ENCODE results near the gene TCEA3. TPM values are rescaled to one million over a fixed set of nuclear protein-coding genes. Genes with fewer than 3 reads are reported as not detected.

Gene TCEA3
- total and polyA plus RNA-seq, 2 donors (not counting 3 experiments of a cell fraction or from before 2014, with no cell fraction given): 1.5 to 3.7 TPM

DNA sequence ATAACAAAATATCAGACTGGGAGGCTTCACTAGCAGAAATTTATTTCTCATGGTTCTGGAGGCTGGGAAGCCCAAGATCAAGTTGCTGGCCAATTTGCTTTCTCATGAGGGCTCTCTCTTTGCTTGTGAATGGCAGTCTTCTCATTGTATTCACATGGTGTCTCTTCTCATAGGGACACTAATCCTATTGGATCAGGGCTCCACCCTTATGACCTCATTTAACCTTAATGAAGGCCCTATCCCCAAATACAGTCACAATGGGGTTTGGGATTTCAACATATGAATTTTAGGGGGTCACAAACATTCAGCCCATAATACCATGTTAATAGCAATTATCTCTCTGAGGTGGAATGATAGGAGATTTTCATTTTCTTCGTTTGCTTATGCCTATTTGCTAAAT lies 25.3 kb downstream of the TCEA3 start:
- H4K20me1 ChIP-seq (replicated peaks; ENCODE audit: control insufficient read depth, extremely low read depth, insufficient read depth, low read length): no peaks in the 10 kb centered on the region
- FAIRE-seq (no peak), DNase-seq (ENCODE audit: low read depth, low spot score) (no peak)
- dilution Hi-C loops (cut with MboI; ENCODE audit: extremely low pct_ligation_motif_present, low sequenced_read_pairs): no loop called here
- H3K4me2 ChIP-seq (ENCODE audit: insufficient read depth, low read length): no peak overlapping the region
- H3K27me3 ChIP-seq (ENCODE audit: control insufficient read depth in 2 of 2, insufficient read depth in 2 of 2, low read length in 2 of 2): no peaks in the 10 kb centered on the region
- H2AFZ ChIP-seq (ENCODE audit: low read depth, low read length): no peak overlapping the region
- no peaks in the 10 kb centered on the region for H3K79me2 ChIP-seq (ENCODE audit: control insufficient read depth, insufficient read depth, low read length)
- BruUV-seq (replicated peaks): no TSS peak
- no peaks in the 10 kb centered on the region for H3K36me3 ChIP-seq (ENCODE audit: control insufficient read depth in 2 of 2, extremely low read depth in 1 of 2, insufficient read depth in 2 of 2, low read length in 2 of 2)
- H3K27ac ChIP-seq (ENCODE audit: insufficient read depth, low read depth, low read length): no peak overlapping the region
- H3K9me3 ChIP-seq (replicated peaks; ENCODE audit: control insufficient read depth, insufficient read depth, low read length): no peaks in the 10 kb centered on the region
- no peak for TF ChIP-seq FOS (IDR thresholded peaks at IDR 0.05; ENCODE audit: borderline replicate concordance, insufficient read depth, low read length)
- peaks cover 32% of the 10 kb centered on the region for H3K4me1 ChIP-seq (ENCODE audit: control insufficient read depth, extremely low read depth, insufficient read depth, low read length)
- intact Hi-C loops (cut with micrococcal nuclease): no loop called here
- ChIA-PET POLR2A (no interaction called here), CTCF (no interaction called here)
- H3K4me3 ChIP-seq (replicated peaks in 1 of 3; ENCODE audit: insufficient read depth in 1 of 3, low read depth in 1 of 3, low read length in 3 of 3): no peak overlapping the region
- H3K9ac ChIP-seq (replicated peaks; ENCODE audit: extremely low read depth, insufficient read depth, low read length): no peak overlapping the region
- no peaks in the 10 kb centered on the region for H3K9me1 ChIP-seq (replicated peaks; ENCODE audit: control insufficient read depth, extremely low read depth, insufficient read depth, low read length)

DNA sequence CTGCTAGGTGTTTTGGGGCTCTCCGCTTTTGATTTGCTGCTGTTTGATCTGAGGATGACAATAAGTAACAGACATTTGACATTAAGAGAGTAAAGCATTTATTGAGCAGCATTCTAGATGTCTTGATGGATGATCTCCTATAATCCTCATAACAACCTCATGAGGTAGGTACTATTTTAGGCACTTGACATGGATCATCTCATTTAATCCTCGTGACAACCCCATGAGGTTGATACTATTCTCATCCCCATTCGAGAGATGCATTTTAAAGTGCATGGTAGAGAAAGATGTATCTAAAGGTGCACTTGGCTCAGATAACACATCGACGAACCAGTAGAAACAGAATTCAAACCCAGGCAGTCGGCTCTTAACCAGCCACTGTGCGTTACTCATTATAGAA lies 26.6 kb downstream of the TCEA3 start:
- ChIA-PET POLR2A (no interaction called here), CTCF (no interaction called here)
- no peaks in the 10 kb centered on the region for H3K36me3 ChIP-seq (ENCODE audit: control insufficient read depth in 2 of 2, extremely low read depth in 1 of 2, insufficient read depth in 2 of 2, low read length in 2 of 2)
- H3K9ac ChIP-seq (replicated peaks; ENCODE audit: extremely low read depth, insufficient read depth, low read length): no peak overlapping the region
- no peak for TF ChIP-seq GATA2 (IDR thresholded peaks at IDR 0.05; ENCODE audit: insufficient read depth, insufficient read length, low read depth, low read length)
- no peak for TF ChIP-seq FOS (IDR thresholded peaks at IDR 0.05; ENCODE audit: borderline replicate concordance, insufficient read depth, low read length)
- no peak for TF ChIP-seq POLR2A (IDR thresholded peaks at IDR 0.05; ENCODE audit: low read depth, low read length)
- TF ChIP-seq MYC (IDR thresholded peaks at IDR 0.05; ENCODE audit: low read depth, low read length): no peak
- TF ChIP-seq JUN (IDR thresholded peaks at IDR 0.05; ENCODE audit: borderline replicate concordance, insufficient read depth, insufficient read length, low read depth): no peak
- TF ChIP-seq, protein P1, sequence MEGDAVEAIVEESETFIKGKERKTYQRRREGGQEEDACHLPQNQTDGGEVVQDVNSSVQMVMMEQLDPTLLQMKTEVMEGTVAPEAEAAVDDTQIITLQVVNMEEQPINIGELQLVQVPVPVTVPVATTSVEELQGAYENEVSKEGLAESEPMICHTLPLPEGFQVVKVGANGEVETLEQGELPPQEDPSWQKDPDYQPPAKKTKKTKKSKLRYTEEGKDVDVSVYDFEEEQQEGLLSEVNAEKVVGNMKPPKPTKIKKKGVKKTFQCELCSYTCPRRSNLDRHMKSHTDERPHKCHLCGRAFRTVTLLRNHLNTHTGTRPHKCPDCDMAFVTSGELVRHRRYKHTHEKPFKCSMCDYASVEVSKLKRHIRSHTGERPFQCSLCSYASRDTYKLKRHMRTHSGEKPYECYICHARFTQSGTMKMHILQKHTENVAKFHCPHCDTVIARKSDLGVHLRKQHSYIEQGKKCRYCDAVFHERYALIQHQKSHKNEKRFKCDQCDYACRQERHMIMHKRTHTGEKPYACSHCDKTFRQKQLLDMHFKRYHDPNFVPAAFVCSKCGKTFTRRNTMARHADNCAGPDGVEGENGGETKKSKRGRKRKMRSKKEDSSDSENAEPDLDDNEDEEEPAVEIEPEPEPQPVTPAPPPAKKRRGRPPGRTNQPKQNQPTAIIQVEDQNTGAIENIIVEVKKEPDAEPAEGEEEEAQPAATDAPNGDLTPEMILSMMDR (IDR thresholded peaks at IDR 0.05; ENCODE audit: extremely low read depth in 1 of 2, insufficient read depth in 1 of 2, low read depth in 1 of 2, low read length in 2 of 2): no peak
- TF ChIP-seq EZH2 (IDR thresholded peaks at IDR 0.05; ENCODE audit: borderline replicate concordance, low read depth, low read length, severe bottlenecking): no peak
- TF ChIP-seq, protein P2, sequence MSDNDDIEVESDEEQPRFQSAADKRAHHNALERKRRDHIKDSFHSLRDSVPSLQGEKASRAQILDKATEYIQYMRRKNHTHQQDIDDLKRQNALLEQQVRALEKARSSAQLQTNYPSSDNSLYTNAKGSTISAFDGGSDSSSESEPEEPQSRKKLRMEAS (IDR thresholded peaks at IDR 0.05; ENCODE audit: insufficient read depth, insufficient read length): no peak
- no peak for TF ChIP-seq POLR2AphosphoS5 (IDR thresholded peaks at IDR 0.05; ENCODE audit: insufficient read depth, low read depth, low read length)
- H4K20me1 ChIP-seq (replicated peaks; ENCODE audit: control insufficient read depth, extremely low read depth, insufficient read depth, low read length): no peaks in the 10 kb centered on the region
- H2AFZ ChIP-seq (ENCODE audit: low read depth, low read length): no peak overlapping the region
- dilution Hi-C loops (cut with MboI; ENCODE audit: extremely low pct_ligation_motif_present, low sequenced_read_pairs): no loop called here
- intact Hi-C loops (cut with micrococcal nuclease): no loop called here
- no peak for DNase-seq (ENCODE audit: low read depth, low spot score)
- peaks cover 28% of the 10 kb centered on the region for H3K4me1 ChIP-seq (ENCODE audit: control insufficient read depth, extremely low read depth, insufficient read depth, low read length)
- H3K4me3 ChIP-seq (replicated peaks in 1 of 3; ENCODE audit: insufficient read depth in 1 of 3, low read depth in 1 of 3, low read length in 3 of 3): no peak overlapping the region
- no peaks in the 10 kb centered on the region for H3K27me3 ChIP-seq (ENCODE audit: control insufficient read depth in 2 of 2, insufficient read depth in 2 of 2, low read length in 2 of 2)
- no peaks in the 10 kb centered on the region for H3K9me1 ChIP-seq (replicated peaks; ENCODE audit: control insufficient read depth, extremely low read depth, insufficient read depth, low read length)
- no peak overlapping the region for H3K27ac ChIP-seq (ENCODE audit: insufficient read depth, low read depth, low read length)
- no peak for FAIRE-seq
- no peak overlapping the region for H3K4me2 ChIP-seq (ENCODE audit: insufficient read depth, low read length)
- no peaks in the 10 kb centered on the region for H3K9me3 ChIP-seq (replicated peaks; ENCODE audit: control insufficient read depth, insufficient read depth, low read length)
- no peaks in the 10 kb centered on the region for H3K79me2 ChIP-seq (ENCODE audit: control insufficient read depth, insufficient read depth, low read length)
- no TSS peak for BruUV-seq (replicated peaks)
